Measurements from ENCODE around the gene INPP5D.

INPP5D gene

GRCh38 chr2:233213975-233214374 is 153.8 kb downstream of the INPP5D start:
- Mint-ChIP-seq H3K27me3 (ENCODE audit: low read depth) (no peaks in the 10 kb centered on the region), H3K4me1 (ENCODE audit: low read depth) (no peaks in the 10 kb centered on the region), H3K36me3 (ENCODE audit: low read depth) (peaks cover 8% of the 10 kb centered on the region), H3K4me3 (no peak overlapping the region), H3K9me3 (no peaks in the 10 kb centered on the region), H3K27ac (peak overlapping the region; percentile 8)

- H3K4me1 Mint-ChIP-seq (ENCODE audit: low read depth): no peaks in the 10 kb centered on the region
- no peaks in the 10 kb centered on the region for H3K36me3 Mint-ChIP-seq (ENCODE audit: low read depth)
- no peak overlapping the region for H3K27ac Mint-ChIP-seq
- no peaks in the 10 kb centered on the region for H3K9me3 Mint-ChIP-seq
- H3K27me3 Mint-ChIP-seq (ENCODE audit: low read depth): no peaks in the 10 kb centered on the region
- H3K4me3 Mint-ChIP-seq: no peak overlapping the region
Observed at GRCh38 chr2:233217892-233218377, 157.8 kb downstream of the INPP5D start.

DNA sequence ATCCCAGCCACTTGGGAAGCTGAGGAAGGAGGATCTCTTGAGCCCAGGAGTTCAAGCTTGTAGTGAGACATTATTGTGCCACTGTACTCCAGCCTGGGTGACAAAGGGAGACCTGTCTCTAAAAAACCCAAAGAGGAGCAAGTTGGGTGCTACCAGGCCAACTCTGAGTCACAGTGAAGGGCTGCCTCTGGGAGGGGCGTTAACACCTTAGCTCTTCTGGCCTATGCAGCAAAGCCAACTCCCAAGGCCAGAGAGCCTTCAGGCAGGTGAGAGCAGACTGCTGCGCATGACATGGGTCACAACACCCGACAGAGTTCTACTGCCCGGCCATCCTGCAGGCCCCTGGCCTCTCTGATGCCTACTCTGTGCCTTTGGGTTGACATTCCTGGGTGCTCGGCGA is 158.7 kb downstream of the INPP5D start:
- no peaks in the 10 kb centered on the region for H3K27me3 Mint-ChIP-seq (ENCODE audit: low read depth)
- no peaks in the 10 kb centered on the region for H3K36me3 Mint-ChIP-seq (ENCODE audit: low read depth)
- H3K4me3 Mint-ChIP-seq: no peak overlapping the region
- H3K27ac Mint-ChIP-seq: no peak overlapping the region
- H3K9me3 Mint-ChIP-seq: no peaks in the 10 kb centered on the region
- no peaks in the 10 kb centered on the region for H3K4me1 Mint-ChIP-seq (ENCODE audit: low read depth)

- peaks cover 4% of the 10 kb centered on the region for H3K36me3 Mint-ChIP-seq (ENCODE audit: low read depth)
- no peak overlapping the region for H3K27ac Mint-ChIP-seq
- H3K9me3 Mint-ChIP-seq: no peaks in the 10 kb centered on the region
- peaks cover 5% of the 10 kb centered on the region for H3K27me3 Mint-ChIP-seq (ENCODE audit: low read depth)
- H3K4me1 Mint-ChIP-seq (ENCODE audit: low read depth): no peaks in the 10 kb centered on the region
- H3K4me3 Mint-ChIP-seq: no peak overlapping the region
Observed at GRCh38 chr2:233219848-233220247, 159.7 kb downstream of the INPP5D start.

- H3K36me3 Mint-ChIP-seq (ENCODE audit: low read depth): peaks cover 6% of the 10 kb centered on the region
- H3K4me3 Mint-ChIP-seq: no peak overlapping the region
- no peaks in the 10 kb centered on the region for H3K9me3 Mint-ChIP-seq
- H3K27ac Mint-ChIP-seq: no peak overlapping the region
- H3K27me3 Mint-ChIP-seq (ENCODE audit: low read depth): peaks cover 5% of the 10 kb centered on the region
- H3K4me1 Mint-ChIP-seq (ENCODE audit: low read depth): peaks cover 3% of the 10 kb centered on the region
Observed at GRCh38 chr2:233221378-233222063, 161.4 kb downstream of the INPP5D start.

- Mint-ChIP-seq H3K4me1 (ENCODE audit: low read depth) (peaks cover 3% of the 10 kb centered on the region), H3K27me3 (ENCODE audit: low read depth) (peaks cover 5% of the 10 kb centered on the region), H3K4me3 (no peak overlapping the region), H3K27ac (no peak overlapping the region), H3K9me3 (no peaks in the 10 kb centered on the region), H3K36me3 (ENCODE audit: low read depth) (peaks cover 6% of the 10 kb centered on the region)
Observed at GRCh38 chr2:233223059-233223894, 163.1 kb downstream of the INPP5D start.

GRCh38 chr2:233225230-233226068 is 165.3 kb downstream of the INPP5D start:
- no peaks in the 10 kb centered on the region for H3K9me3 Mint-ChIP-seq
- H3K27ac Mint-ChIP-seq: no peak overlapping the region

GRCh38 chr2:233226511-233227031 is 166.4 kb downstream of the INPP5D start:
- no peak overlapping the region for H3K27ac Mint-ChIP-seq
- peaks cover 12% of the 10 kb centered on the region for H3K36me3 Mint-ChIP-seq (ENCODE audit: low read depth)
- peaks cover 5% of the 10 kb centered on the region for H3K27me3 Mint-ChIP-seq (ENCODE audit: low read depth)
- no peaks in the 10 kb centered on the region for H3K9me3 Mint-ChIP-seq
- no peak overlapping the region for H3K4me3 Mint-ChIP-seq
- peaks cover 17% of the 10 kb centered on the region for H3K4me1 Mint-ChIP-seq (ENCODE audit: low read depth)

More at GRCh38 chr2:233225230-233226068, 165.3 kb downstream of the INPP5D start:
- peaks cover 8% of the 10 kb centered on the region for H3K36me3 Mint-ChIP-seq (ENCODE audit: low read depth)
- H3K4me1 Mint-ChIP-seq (ENCODE audit: low read depth): peaks cover 10% of the 10 kb centered on the region
- H3K27me3 Mint-ChIP-seq (ENCODE audit: low read depth): peaks cover 5% of the 10 kb centered on the region
- H3K4me3 Mint-ChIP-seq: no peak overlapping the region

- H3K27ac Mint-ChIP-seq: no peak overlapping the region
Observed at GRCh38 chr2:233227346-233227978, 167.3 kb downstream of the INPP5D start.

DNA sequence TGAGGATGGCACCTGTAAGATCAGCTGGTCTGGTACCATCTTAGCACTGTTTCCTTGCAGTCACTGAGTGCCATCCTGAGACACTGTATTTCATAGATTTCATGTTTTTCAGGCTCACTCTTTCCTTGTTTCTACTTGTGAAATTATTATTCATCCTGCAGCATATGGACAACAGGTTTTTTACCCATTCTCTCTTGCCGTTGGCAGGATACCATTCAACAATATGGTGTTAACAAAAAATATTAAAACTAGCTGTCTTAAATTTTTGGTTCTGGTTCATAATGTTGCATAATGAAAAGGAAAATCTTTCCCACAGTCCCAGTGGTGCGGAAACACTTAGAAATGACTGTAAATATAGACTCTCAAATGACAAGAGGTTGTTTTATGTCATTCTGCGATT is 168.2 kb downstream of the INPP5D start:
- no peak overlapping the region for H3K4me3 Mint-ChIP-seq
- no peaks in the 10 kb centered on the region for H3K9me3 Mint-ChIP-seq
- H3K36me3 Mint-ChIP-seq (ENCODE audit: low read depth): peaks cover 12% of the 10 kb centered on the region
- peaks cover 19% of the 10 kb centered on the region for H3K4me1 Mint-ChIP-seq (ENCODE audit: low read depth)
- peaks cover 5% of the 10 kb centered on the region for H3K27me3 Mint-ChIP-seq (ENCODE audit: low read depth)
- no peak overlapping the region for H3K27ac Mint-ChIP-seq

More at GRCh38 chr2:233227346-233227978, 167.3 kb downstream of the INPP5D start:
- peaks cover 5% of the 10 kb centered on the region for H3K27me3 Mint-ChIP-seq (ENCODE audit: low read depth)
- H3K4me1 Mint-ChIP-seq (ENCODE audit: low read depth): peaks cover 17% of the 10 kb centered on the region
- H3K9me3 Mint-ChIP-seq: no peaks in the 10 kb centered on the region
- no peak overlapping the region for H3K4me3 Mint-ChIP-seq
- peaks cover 12% of the 10 kb centered on the region for H3K36me3 Mint-ChIP-seq (ENCODE audit: low read depth)

DNA sequence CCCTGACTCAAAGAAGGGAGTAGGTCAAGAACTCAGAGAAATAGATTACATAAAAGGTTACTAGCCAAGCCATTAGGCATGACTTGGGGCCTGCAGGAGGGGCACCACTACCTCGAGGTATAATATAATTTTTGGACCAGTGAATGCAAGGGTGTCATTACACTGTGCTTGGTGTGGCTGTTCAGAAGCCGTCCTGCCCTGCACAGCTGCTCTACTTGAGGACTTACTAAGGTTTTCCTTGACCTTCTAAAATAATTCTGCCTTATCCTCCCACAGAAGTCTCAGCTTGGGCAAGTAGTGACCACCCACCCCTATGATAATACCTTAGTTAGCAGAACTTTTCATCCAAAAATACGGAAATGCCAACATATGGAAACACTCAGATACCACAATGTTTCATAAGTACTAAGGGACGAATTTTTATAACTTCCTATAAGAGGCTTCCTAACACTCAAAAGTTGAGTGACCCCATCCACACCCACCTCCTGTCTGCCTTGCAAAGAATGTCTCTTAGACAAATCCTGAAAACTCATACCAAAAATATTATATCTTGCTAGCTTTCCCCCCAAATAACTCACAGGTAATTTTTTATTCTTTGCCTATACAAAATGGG is 173.6 kb downstream of the INPP5D start:
- peaks cover 8% of the 10 kb centered on the region for H3K9me3 Mint-ChIP-seq
- peak overlapping the region; percentile 56 for H3K4me3 Mint-ChIP-seq
- no peaks in the 10 kb centered on the region for H3K27me3 Mint-ChIP-seq (ENCODE audit: low read depth)
- peak overlapping the region; percentile 77 for H3K27ac Mint-ChIP-seq
- peaks cover 41% of the 10 kb centered on the region for H3K4me1 Mint-ChIP-seq (ENCODE audit: low read depth)
- peaks cover 14% of the 10 kb centered on the region for H3K36me3 Mint-ChIP-seq (ENCODE audit: low read depth)

DNA sequence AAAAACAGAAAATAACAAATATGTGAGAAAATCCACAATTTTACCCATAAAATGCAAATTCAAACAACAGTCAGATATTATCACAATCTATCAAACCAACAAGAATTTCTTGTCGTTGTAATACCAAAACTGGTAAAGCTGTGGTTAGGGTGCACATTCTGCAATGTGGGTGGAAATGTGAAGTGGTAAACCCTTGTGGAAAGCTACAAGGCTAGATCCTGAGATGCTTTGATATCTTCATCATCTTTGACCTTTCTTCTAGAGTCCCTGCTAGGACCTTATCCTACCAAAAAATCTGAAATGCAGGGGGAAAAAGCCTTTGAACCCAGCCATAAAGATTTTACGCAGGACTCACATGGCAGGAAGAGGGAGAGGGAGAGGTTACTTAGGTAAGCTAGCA is 174.1 kb downstream of the INPP5D start:
- H3K27ac Mint-ChIP-seq: peak overlapping the region; percentile 77
- H3K4me1 Mint-ChIP-seq (ENCODE audit: low read depth): peaks cover 46% of the 10 kb centered on the region
- no peaks in the 10 kb centered on the region for H3K27me3 Mint-ChIP-seq (ENCODE audit: low read depth)
- H3K4me3 Mint-ChIP-seq: peak overlapping the region; percentile 56
- peaks cover 13% of the 10 kb centered on the region for H3K9me3 Mint-ChIP-seq
- H3K36me3 Mint-ChIP-seq (ENCODE audit: low read depth): peaks cover 16% of the 10 kb centered on the region

GRCh38 chr2:233234996-233235395 is 174.9 kb downstream of the INPP5D start:
- Mint-ChIP-seq H3K36me3 (ENCODE audit: low read depth) (peaks cover 19% of the 10 kb centered on the region), H3K27me3 (ENCODE audit: low read depth) (no peaks in the 10 kb centered on the region), H3K4me3 (no peak overlapping the region), H3K9me3 (peaks cover 16% of the 10 kb centered on the region), H3K4me1 (ENCODE audit: low read depth) (peaks cover 50% of the 10 kb centered on the region), H3K27ac (no peak overlapping the region)
